HUES64 (cell line): ENCODE data around the gene CADM2.

ENCODE experiments used
- H3K27ac ChIP-seq: 2 replicates; pipeline ENCODE4 v1.7.0; 2013; ENCODE audit warnings: low read depth, low read length, inconsistent platforms
- H3K27me3 ChIP-seq: 2 replicates; pipeline ENCODE4 v1.6.1; 2013; ENCODE audit warnings: mild to moderate bottlenecking, low read length; ENCODE audit not compliant: insufficient read depth
- H3K36me3 ChIP-seq: 2 replicates; pipeline ENCODE4 v1.6.1; 2013; ENCODE audit warnings: mild to moderate bottlenecking, low read length; ENCODE audit not compliant: insufficient read depth
- H3K4me1 ChIP-seq: 2 replicates; pipeline ENCODE4 v1.6.1; 2013; ENCODE audit warnings: mild to moderate bottlenecking, low read length, moderate library complexity; ENCODE audit not compliant: insufficient read depth
- H3K4me3 ChIP-seq: 2 replicates; pipeline ENCODE4 v1.5.1; 2013; ENCODE audit warnings: mild to moderate bottlenecking, low read length, moderate library complexity
- H3K9ac ChIP-seq: 2 replicates; pipeline ENCODE4 v1.6.1; 2013; ENCODE audit warnings: mild to moderate bottlenecking, low read depth, low read length
- H3K9me3 ChIP-seq: 2 replicates; pipeline ENCODE4 v1.6.1; 2013; ENCODE audit warnings: low read depth, low read length; ENCODE audit not compliant: insufficient read depth
- WGBS: fragments of 150-250, 120-280 bp; methylation state at CpG from one replicate; pipeline ENCODE4 v1.1.7; 2013; ENCODE audit warnings: missing lambda C conversion rate; 5-methylcytosine and 5-hydroxymethylcytosine counted together

The CADM2 gene

DNA sequence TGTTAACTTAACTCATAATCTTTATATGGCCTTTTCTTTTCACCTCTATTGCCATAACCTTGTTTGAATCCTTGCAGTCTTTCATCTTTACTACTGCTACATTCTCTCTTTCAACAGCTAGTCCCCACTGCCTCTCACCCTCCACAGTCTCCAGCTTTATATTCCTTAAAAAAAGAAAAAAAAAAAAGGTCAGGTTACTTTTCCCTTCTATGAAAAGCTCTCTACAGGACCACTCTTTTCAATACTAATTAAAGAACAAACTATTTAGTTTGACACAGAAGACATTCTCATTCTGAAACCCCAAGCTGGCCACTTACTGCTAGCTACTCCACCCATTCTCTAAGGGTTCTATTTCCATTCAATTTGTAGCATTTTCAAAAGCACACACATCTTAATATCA is 25.6 kb downstream of the CADM2 start:
- H3K27ac ChIP-seq, result no peak overlapping the region; the same call in 1 of the 2 replicates
- H3K27me3 ChIP-seq, result no peaks in the 10 kb centered on the region
- H3K9me3 ChIP-seq, result no peaks in the 10 kb centered on the region
- no peak overlapping the region for H3K9ac ChIP-seq
- H3K4me1 ChIP-seq, result peaks cover 44% of the 10 kb centered on the region
- no peaks in the 10 kb centered on the region for H3K36me3 ChIP-seq
- H3K4me3 ChIP-seq, result no peak overlapping the region

DNA sequence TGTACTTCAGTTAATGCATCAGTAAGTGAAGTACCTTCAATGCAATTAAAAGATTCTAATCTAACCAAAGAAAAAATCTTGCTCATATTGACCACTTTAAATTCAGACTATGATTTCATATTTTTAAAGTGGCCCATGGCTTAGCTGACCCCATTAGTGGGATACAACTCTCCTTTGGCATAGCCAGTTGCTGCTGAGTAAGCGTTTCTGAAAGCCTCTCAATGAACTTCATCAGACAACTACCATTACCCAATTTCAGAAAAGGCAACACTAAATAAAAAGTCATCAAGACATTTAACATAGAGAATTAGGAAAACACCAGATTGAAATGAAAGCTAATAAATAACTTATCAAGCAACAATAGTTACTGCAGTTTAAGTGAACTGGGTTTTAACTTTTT is 27.0 kb downstream of the CADM2 start:
- Histone ChIP-seq H3K4me3 (no peak overlapping the region), H3K9me3 (no peaks in the 10 kb centered on the region), H3K4me1 (peaks cover 37% of the 10 kb centered on the region), H3K27me3 (no peaks in the 10 kb centered on the region), H3K9ac (no peak overlapping the region), H3K36me3 (no peaks in the 10 kb centered on the region), H3K27ac (no peak overlapping the region)
- WGBS, result 97% methylated on average over 1 of the region's 1 CpG

DNA sequence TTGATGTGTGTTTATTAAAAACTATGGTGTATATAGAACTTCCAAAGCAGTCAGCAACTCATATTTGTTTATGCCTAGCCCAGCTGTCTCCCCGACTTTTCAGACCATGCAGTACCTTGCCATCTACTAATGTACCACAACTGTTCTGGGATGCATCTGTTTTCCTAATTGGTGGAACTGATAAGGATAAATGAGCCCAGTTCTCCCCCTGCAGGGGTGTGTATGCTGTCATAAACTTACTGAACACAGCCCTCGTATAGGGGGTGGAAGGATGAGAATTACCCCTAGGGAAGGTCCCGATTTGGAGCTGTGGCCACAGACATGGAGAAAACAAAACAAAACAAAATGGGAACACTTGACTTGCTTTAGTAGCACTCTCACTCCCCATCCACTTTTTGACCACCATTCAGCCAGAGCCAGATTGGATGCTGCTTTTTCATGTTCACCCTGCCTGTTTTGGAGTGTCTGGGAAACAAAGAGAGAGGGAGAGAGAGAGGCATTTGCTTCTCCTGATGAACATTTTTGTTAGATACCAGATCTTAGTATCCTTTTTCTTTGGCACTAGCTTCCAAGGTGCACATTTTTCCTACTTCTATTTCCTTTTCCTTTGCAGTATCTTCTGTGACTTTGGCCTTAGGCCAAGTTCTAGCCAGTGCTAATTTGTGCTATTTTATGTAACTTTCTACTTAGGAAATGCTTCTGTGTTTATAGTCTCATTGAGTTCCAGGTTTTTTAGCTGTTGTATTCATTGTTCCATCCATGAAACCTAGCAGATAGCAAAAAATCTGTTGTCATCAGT is 29.1 kb downstream of the CADM2 start:
- H3K36me3 ChIP-seq, result no peaks in the 10 kb centered on the region
- peaks cover 31% of the 10 kb centered on the region for H3K4me1 ChIP-seq
- H3K27ac ChIP-seq, result no peak overlapping the region
- no peaks in the 10 kb centered on the region for H3K27me3 ChIP-seq
- H3K9ac ChIP-seq, result no peak overlapping the region
- H3K9me3 ChIP-seq, result no peaks in the 10 kb centered on the region
- WGBS, result 93% methylated on average over 3 of the region's 3 CpGs
- H3K4me3 ChIP-seq, result no peak overlapping the region

DNA sequence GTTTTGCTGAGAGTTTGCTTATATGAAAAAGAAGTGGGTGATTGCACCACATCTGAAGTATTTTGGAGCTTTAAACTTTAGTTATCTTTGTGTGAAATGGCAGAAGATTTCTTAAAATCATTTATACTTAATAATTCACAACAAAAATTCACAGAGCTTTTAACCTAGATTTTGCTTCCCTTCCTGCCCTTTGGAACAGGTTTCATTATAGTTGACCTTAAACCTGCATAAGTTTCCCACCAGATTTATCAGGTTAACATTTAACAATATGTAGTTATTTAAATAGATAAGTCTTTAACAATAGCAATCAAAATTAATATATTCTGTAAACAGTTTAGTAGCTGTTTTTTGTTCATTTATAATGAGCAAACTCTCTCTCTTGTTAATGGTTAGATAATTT is 30.3 kb downstream of the CADM2 start:
- no peak overlapping the region for H3K9ac ChIP-seq
- H3K36me3 ChIP-seq, result no peaks in the 10 kb centered on the region
- H3K4me3 ChIP-seq, result no peak overlapping the region

DNA sequence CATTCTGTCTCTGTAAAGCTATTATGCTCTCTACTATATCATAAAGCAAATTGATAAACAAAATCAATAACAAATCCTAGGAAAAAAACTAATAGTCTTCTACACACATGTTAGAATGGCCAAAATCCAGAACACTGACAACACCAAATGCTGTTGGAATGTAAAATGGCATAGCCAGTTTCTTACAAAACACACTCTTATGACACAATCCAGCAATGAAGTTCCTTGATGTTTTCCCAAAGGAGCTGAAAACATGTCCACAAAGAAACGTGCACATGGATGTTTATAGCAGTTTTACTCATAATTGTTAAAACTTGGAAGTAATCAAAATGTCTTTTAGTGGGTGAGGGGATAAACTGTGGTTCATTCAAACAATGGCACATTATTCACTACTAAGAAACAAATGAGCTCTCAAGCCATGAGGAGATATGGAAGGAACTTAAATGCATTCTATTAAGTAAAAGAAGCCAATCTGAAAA is 32.7 kb downstream of the CADM2 start:
- no peak overlapping the region for H3K27ac ChIP-seq
- 100% methylated on average over 1 of the region's 1 CpG for WGBS
- no peaks in the 10 kb centered on the region for H3K27me3 ChIP-seq
- no peaks in the 10 kb centered on the region for H3K36me3 ChIP-seq
- H3K4me1 ChIP-seq, result peaks cover 8% of the 10 kb centered on the region; the same call in 1 of the 2 replicates
- H3K4me3 ChIP-seq, result no peak overlapping the region
- no peak overlapping the region for H3K9ac ChIP-seq
- no peaks in the 10 kb centered on the region for H3K9me3 ChIP-seq

More for the DNA sequence above, 30.3 kb downstream of the CADM2 start:
- Histone ChIP-seq H3K4me1 (peaks cover 28% of the 10 kb centered on the region), H3K9me3 (no peaks in the 10 kb centered on the region), H3K27me3 (no peaks in the 10 kb centered on the region), H3K27ac (no peak overlapping the region)

DNA sequence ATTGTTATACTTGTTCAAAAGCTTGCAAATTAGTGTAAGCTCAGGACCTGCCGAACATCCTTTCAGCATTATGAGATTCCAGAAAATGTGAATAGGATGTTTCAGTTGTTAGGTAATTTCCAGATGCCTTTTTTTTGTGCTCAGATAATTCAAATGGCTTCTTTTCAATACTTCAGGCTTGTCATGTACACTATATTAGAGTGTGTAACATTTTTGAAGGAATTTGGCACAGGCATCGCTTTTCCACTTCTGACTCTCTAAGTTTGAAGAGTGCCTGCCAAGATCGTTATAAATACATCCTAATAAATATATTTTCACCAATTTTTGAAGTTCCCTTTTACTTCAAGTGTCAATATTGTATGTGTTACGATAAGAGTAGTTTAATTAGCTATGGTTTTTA is 35.2 kb downstream of the CADM2 start:
- H3K36me3 ChIP-seq, result no peaks in the 10 kb centered on the region
- no peak overlapping the region for H3K27ac ChIP-seq
- no peaks in the 10 kb centered on the region for H3K27me3 ChIP-seq
- WGBS, result 95% methylated on average over 2 of the region's 4 CpGs
- H3K4me3 ChIP-seq, result no peak overlapping the region
- H3K9ac ChIP-seq, result no peak overlapping the region
- peaks cover 15% of the 10 kb centered on the region; the same call in 1 of the 2 replicates for H3K4me1 ChIP-seq
- no peaks in the 10 kb centered on the region for H3K9me3 ChIP-seq

DNA sequence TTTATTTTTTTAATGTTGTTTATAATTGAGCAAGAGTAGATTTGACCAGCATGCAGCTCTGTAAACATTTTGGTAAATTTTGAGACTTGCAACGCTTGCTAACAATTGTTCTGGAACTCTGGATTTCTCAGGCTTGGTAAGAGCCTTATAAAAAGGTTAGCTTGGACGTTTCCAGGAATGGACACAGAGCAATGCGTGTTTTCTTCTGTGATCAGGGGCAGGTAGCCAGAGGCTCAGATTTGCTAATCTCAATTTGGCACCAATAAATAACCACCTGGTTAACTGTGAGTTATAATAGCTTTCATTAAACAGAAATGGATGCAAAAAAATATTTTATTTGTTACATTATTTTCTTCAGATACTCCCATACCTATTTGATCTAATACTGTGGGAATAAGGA is 39.8 kb downstream of the CADM2 start:
- no peaks in the 10 kb centered on the region for H3K27me3 ChIP-seq
- 93% methylated on average over 3 of the region's 3 CpGs for WGBS
- H3K4me1 ChIP-seq, result peaks cover 15% of the 10 kb centered on the region; the same call in 1 of the 2 replicates
- H3K9me3 ChIP-seq, result no peaks in the 10 kb centered on the region
- H3K9ac ChIP-seq, result no peak overlapping the region
- no peak overlapping the region for H3K27ac ChIP-seq
- H3K4me3 ChIP-seq, result no peak overlapping the region
- no peaks in the 10 kb centered on the region for H3K36me3 ChIP-seq

DNA sequence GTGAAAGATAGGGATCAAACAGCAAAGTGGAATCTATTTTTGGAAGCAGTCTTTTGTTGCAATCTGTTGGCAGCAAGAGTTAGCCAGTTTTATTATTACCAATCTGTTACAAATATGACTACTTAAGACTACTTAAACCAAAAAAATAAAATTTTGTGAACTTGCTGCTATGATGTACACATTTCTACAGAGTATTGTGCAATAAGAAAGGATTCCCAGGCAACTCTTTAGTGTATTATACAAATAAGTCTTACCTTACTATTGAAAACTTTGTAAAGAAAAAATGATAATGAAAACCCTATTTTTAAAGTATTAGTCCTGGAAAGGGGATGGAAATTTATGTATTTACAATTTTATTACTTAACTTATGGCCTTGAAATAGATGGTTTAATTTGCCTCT is 44.7 kb downstream of the CADM2 start:
- Histone ChIP-seq H3K4me3 (no peak overlapping the region), H3K36me3 (no peaks in the 10 kb centered on the region), H3K27me3 (no peaks in the 10 kb centered on the region), H3K9me3 (no peaks in the 10 kb centered on the region), H3K27ac (no peak overlapping the region), H3K4me1 (peaks cover 19% of the 10 kb centered on the region; the same call in 1 of the 2 replicates), H3K9ac (no peak overlapping the region)

DNA sequence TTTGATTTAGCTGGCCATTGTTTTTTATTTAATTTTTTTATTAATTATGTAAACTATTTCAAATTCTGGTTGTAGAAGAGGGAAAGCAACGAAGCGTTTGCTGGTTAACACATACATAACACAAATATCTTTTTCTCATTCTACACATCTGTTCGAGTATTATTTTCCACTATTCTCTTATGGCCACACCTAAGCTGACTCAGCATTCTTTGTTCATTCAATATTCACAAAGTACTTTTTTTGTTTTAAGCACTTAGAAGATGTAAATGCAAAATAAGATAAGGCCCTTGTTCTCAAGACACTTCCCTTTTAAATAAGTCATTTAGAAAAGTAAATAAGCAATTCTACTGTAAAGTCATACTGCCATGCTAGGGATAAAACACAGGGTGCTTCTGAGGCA is 45.4 kb downstream of the CADM2 start:
- Histone ChIP-seq H3K36me3 (no peaks in the 10 kb centered on the region), H3K4me1 (peaks cover 13% of the 10 kb centered on the region; the same call in 1 of the 2 replicates), H3K9me3 (no peaks in the 10 kb centered on the region), H3K27ac (no peak overlapping the region), H3K4me3 (no peak overlapping the region), H3K27me3 (no peaks in the 10 kb centered on the region), H3K9ac (no peak overlapping the region)
- WGBS, result 91% methylated on average over 3 of the region's 3 CpGs

DNA sequence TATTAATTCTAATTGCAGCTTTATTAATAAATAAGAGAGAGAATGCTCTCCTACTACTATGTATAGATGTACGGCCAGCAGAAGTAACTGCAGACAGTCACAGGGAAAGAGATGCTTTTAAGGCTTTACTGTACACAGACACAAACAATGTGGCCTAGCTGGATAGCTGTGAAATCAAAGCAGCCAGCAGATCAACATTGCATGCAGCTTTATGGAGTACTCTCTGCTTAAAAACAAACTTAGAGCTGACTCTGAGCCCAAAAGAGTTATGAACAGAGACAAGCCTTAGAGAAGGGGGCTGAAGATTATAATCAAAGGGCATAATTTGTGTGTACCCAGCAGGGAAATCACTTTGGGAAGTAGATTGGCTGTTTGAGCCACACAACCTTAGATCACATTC is 47.2 kb downstream of the CADM2 start:
- H3K9me3 ChIP-seq, result no peaks in the 10 kb centered on the region
- peaks cover 13% of the 10 kb centered on the region; the same call in 1 of the 2 replicates for H3K4me1 ChIP-seq
- WGBS, result 91% methylated on average over 1 of the region's 1 CpG
- no peak overlapping the region for H3K9ac ChIP-seq
- H3K36me3 ChIP-seq, result no peaks in the 10 kb centered on the region
- H3K27me3 ChIP-seq, result no peaks in the 10 kb centered on the region
- H3K27ac ChIP-seq, result no peak overlapping the region
- H3K4me3 ChIP-seq, result no peak overlapping the region

DNA sequence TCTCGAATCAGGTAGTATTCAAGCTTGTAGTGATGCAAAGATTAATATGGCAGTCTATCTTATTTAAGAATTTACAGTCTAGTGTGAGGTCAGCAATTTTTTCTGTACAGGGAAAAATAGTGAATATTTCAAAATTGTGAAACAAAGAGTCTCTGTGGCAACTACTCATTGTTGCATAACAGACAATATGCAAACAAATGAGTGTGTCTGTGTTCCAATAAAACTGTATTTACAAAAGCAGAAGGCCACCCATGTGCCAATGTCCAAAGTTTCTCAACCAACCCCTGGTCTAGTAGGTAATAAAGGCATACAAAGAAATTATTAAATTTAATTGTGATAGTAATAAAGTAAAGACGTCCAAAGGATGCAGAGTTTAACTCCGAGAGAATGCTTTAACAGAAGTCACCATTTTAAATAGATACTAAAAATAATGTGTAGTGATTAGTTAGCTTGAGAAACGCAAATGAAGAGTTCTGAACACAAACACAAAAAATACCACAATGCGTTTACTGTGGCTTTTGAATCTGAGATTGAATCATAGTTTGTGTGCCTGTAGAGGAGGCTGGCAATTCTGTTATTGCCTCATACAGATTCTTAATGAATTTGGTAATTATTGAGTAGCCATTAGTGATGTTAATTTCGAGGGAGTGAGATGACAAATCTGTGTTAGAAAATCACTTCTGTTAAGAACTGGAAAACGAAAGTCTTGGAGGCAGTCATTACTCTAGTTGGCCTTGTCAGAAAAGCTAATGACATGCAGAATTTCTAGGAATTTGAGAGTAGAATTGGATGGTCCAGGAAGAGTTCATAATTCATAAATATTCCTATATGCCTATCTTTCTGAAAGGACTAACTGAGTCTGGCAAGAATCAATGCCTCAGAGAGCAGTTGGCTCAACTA is 48.7 kb downstream of the CADM2 start:
- 92% methylated on average over 5 of the region's 7 CpGs for WGBS

More for the DNA sequence above, 48.7 kb downstream of the CADM2 start:
- Histone ChIP-seq H3K9me3 (no peaks in the 10 kb centered on the region), H3K27me3 (no peaks in the 10 kb centered on the region), H3K4me1 (peaks cover 9% of the 10 kb centered on the region; the same call in 1 of the 2 replicates), H3K27ac (no peak overlapping the region), H3K4me3 (no peak overlapping the region), H3K36me3 (no peaks in the 10 kb centered on the region), H3K9ac (no peak overlapping the region)
